ENCODE results near the gene SNX12.
"Not testable (repeated sequence)": the region's sequence is repeated elsewhere in the genome, so short reads cannot be mapped to it uniquely, and the experiment has no call there.

The SNX12 gene

GRCh38 chrX:71085900-71086299 is 17.8 kb upstream of the SNX12 start:
- DNase-seq = no peak

GRCh38 chrX:71082822-71083221 is 14.7 kb upstream of the SNX12 start:
- DNase-seq = no peak

- no peak for DNase-seq
Measured at GRCh38 chrX:71082124-71082647, 14.1 kb upstream of the SNX12 start.

- DNase-seq = no peak
Measured at GRCh38 chrX:71081330-71082123, 13.4 kb upstream of the SNX12 start.

DNA sequence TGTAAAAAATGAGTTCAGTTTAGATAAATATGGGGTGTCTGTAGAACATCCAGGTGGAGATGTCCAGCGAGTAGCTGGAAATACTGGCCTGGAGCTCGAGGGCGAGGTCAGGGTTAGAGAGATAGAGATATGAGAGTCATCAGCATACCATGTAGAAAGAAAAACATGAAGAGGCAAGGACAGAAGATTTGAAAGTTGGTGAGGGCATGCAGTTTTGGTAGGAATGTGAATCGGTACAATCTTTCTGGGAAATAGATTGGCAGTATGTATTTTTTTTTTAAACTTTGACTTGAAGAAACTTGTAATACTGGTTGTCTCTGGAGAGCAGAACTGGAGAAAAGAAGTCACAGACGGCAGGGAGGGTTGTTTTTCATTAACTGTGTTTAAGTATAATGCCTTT is 2.4 kb upstream of the SNX12 start:
- no peak for DNase-seq

DNA sequence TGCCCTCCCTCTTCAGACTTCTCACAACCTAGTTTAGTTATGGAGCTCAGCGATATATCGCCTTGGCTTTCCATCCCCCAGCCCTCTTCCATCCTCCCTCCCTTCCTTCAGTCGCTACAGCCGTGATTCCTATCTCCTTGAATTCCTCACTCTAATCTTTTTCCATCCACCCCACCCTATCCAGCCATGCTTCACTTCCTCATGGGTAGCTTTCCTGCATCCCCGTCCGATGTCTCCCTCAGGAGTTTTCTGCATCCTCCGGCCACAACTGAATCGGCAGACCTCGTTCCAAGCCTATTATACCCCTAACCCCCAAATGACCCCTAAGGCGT is 456 bp downstream of the SNX12 start:
- no peak for DNase-seq

- no peak for DNase-seq
Measured at GRCh38 chrX:71067089-71067488, 1.0 kb downstream of the SNX12 start.

DNA sequence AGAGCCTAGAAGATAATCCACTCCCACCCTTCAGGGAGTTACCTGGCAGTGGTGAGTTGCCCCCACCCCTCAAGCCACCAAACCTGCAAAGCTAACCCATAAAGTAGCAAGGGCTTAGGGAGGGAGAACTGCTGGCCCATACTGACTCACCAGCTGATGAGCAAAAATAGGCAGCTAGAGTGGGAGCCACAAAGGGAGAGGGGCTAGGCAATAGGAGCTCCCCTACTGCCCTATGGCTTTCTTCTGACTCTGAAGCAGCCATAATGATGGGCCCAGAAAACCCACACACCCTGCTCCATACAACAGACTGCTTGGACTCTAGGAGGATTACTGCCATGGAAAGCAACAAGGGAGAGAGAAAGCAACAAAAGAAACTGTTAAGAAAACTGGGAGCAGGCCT is 8.0 kb downstream of the SNX12 start:
- no peak for DNase-seq

DNA sequence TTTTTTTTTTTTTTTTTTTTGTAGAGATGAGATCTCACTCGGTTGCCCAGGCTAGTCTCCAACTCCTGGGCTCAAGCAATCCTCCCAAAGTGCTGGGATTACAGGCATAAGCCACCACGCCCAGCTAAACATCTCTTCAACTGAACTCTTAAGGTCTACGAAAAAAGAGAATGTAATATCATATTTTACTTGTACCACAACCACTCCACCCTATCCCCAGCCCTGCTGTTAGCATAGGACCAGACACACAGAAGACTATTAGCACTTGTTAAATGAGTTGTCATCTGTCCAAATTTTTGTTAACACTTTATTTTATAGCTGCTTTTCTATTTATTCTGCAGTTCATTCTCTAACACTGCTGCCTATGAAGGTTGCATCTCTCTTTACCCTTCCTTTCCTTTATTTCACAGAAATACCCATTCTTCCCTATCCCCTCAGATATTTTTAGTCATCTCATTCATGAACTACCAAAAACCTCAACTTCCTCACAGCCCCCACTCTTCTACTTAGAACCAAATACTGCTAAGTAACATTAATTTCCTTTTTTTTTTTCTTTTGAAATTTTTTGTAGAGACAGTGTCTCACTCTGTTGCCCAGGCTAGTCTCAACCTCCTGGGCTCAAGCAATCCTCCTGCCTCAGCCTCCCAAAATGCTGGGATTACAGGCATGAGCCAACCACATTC is 10.1 kb downstream of the SNX12 start:
- no peak for DNase-seq

DNA sequence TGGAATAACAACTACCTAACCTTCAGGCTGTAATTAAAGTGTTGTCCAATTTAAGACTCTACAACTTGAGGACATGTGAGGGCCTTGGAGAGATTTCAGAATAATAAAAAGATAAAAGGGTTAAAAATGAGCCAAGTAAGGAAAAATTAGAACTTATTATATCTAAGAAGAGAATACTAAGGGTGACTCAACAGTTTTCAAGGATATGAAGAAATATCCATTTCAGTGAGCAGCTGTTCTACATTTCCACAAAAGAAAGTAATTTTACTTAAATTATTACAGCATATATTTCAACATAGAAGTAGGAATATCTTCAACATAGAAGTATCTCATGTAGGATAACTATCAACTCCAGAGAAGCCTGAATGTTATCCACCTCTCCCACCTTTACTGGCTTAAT is 11.3 kb downstream of the SNX12 start:
- DNase-seq = no peak

- DNase-seq = no peak
Measured at GRCh38 chrX:71053217-71053621, 14.9 kb downstream of the SNX12 start.

DNA sequence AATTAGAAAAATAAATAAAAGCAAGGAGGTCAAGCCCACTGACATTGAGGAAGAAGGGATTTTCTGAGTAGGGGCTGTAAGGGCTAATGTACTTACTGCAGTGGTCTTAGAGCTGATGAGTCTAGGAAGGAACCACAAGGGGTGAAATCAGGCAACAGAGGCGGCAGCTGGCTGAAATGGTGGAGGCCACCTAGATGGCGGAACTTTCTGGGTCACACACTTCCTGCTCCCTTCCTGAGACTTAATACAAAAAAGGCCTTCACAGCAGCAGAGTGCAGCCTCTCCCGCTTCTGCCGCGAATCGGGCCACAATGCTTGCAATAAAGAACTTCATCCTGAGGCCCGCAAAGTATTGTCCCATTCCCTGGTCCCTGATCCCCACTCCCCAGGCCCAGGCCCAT is 15.4 kb downstream of the SNX12 start:
- DNase-seq = no peak

- DNase-seq = not testable (repeated sequence)
Measured at GRCh38 chrX:71047891-71048290, 20.2 kb downstream of the SNX12 start.

DNA sequence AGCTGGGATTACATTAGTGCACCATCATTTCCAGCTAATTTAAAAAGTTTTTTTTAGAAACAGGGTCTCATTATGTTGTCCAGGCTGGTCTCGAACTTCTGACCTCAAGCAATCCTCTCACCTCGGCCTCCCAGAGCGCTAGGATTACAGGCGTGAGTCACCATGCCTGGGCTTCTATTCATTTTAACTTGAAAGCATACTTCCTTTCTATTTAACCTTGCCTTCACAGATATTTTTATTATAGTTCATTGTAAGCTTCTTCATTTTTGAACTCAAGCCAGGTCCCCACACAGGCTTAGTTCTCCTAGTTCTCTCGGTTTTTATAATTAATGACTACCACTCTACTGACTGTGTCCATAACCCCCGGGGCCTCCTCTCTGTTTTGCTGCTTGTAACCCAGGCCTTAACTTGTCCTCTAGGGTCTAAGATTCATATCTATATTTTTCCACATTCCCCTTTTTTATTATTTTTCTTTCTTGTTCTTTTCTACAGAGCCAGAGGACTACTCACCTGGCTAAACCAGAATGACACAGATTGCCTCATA is 50.7 kb downstream of the SNX12 start:
- no peak for DNase-seq
